HG02973 (cell line): Measurements from ENCODE around the gene TAF9.
A peak's percentile ranks its signal among the peaks of the same experiment; 100 is the strongest.
"Not testable (repeated sequence)": the region's sequence is repeated elsewhere in the genome, so short reads cannot be mapped to it uniquely, and the experiment has no call there.

ENCODE experiments used
- ATAC-seq: cut with Tn5 transposase; IDR thresholded peaks from one replicate; pipeline ENCODE4 v1.9.1; 2021; ENCODE audit warnings: moderate library complexity; ENCODE audit not compliant: unreplicated experiment

The TAF9 gene, protein sequence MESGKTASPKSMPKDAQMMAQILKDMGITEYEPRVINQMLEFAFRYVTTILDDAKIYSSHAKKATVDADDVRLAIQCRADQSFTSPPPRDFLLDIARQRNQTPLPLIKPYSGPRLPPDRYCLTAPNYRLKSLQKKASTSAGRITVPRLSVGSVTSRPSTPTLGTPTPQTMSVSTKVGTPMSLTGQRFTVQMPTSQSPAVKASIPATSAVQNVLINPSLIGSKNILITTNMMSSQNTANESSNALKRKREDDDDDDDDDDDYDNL

DNA sequence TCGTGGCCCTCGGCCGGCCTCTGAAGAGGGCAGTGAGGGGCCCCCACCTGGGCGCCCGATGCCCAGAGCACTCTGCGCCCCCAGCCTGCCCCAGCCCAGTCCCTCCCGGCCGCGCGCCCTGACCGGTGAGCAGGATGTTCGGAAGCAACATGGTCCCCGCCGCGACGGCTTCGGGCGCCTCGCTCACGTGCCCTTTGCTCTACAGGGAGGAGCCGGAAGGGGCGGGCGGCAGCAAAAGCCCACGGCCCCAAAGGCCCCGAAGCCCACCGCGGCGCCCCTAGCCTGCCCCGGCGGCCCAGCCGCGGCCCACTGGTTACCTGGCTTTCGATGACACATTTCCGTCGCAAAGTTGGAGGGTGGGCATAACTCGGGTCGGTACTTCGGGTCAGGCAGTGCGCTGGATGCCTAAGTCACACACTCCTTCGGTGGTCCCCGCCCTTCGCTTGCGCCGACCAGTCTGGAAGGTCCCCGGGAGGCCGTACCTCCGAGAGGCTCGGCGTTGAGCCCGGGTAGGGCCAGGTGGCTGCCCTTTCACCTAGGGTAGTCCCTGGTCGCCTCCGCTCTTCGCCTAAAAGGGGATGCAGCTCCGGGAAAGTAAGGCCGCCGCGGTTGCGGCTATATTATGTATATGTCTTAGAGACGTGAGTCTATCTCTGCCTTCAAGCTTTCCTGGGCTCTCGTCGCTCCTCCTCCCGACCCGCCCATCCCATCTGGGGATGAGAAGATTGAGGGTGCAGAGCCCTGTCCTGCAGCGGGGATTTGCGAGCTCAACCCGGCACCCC is at the start of gene TAF9, which contains the start of the genes AK6 and RAD17:
TAF9 (minus strand) TSS at position 181 of the 782 bp plus-strand sequence. CDS start 3,783 bp downstream, outside the sequence.
AK6 (minus strand) TSS at position 181 of the 782 bp plus-strand sequence; CDS start at position 151, 30 bp downstream.
RAD17 (plus strand) TSS at position 479 of the 782 bp plus-strand sequence. CDS start 2,391 bp downstream, outside the sequence.
- peak; percentile 92 for ATAC-seq

DNA sequence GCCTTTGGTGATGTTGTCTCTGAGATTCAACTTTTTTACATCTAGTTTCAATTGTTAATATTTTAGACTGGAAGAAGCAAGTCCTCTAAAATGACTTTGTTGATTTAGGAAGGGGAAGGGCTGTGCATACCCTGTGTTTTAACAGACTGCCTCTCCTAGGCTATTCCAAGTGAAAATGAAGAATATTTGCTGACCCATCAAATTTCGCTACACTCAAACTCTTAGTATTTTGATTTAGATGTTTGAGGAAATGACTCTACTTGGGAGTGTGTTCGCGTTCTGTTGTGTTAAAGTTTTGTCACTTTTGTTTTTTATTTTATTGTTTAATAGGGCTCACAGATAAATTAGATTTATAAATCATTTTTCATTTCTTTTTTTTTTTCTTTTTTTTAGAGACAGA is 49.2 kb upstream of the TAF9 start:
- no peak for ATAC-seq

DNA sequence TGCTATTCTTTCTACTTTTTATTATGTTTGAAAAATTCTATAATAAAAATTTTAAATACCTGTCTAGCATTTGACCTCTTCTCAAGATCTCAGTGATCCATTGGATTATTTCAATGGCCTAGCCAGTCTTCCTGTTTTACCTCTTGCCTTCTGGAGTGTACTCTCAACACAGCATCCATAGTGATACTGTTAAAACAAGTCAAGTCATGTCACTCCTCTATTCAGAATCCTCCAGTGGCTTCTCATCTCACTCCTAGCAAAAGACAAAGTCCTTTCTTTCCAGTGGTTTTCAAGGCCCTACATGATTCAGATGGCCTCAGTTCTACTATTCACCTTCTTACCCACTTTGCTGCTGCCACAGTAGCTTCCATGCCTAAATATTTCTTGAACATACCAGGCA is 47.4 kb upstream of the TAF9 start:
- no peak for ATAC-seq

DNA sequence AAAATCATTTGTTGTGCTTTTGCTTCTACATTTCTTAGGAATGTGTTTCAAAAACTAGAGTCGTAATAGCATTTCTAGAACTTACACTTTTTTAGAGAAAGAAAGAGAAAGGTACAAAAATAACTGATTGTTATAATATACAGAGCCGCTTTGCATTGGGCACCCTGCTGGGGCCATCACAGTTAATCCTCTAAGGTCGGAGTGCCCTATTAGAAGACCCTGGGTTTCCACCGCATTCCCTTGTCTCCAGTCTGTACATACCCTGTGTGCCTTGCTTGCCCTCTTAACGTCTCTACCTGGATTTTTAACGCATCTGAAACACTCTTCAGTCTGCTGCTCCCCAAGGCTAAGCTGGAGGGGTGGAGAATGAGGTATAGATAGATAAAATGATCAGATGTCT is 46.9 kb upstream of the TAF9 start:
- ATAC-seq, result no peak

DNA sequence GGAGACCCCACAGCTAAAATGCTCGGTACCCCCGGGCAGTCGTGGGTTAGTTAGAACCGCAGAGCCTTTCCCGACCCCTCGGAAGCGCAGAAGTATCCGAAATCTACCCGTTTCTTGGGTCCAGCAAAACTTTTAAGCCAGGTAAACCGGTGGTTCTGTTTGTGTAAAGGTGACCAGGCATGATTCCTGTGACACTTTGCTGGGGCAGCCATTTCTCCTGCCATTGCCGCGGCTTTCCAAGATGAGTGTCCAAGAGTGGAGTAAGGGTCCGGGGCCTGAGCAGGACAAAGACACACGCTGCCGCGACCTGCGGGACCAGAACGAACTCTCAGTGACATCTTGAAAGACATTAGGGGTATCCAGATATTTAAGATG is 46.3 kb upstream of the TAF9 start:
- ATAC-seq, result no peak

DNA sequence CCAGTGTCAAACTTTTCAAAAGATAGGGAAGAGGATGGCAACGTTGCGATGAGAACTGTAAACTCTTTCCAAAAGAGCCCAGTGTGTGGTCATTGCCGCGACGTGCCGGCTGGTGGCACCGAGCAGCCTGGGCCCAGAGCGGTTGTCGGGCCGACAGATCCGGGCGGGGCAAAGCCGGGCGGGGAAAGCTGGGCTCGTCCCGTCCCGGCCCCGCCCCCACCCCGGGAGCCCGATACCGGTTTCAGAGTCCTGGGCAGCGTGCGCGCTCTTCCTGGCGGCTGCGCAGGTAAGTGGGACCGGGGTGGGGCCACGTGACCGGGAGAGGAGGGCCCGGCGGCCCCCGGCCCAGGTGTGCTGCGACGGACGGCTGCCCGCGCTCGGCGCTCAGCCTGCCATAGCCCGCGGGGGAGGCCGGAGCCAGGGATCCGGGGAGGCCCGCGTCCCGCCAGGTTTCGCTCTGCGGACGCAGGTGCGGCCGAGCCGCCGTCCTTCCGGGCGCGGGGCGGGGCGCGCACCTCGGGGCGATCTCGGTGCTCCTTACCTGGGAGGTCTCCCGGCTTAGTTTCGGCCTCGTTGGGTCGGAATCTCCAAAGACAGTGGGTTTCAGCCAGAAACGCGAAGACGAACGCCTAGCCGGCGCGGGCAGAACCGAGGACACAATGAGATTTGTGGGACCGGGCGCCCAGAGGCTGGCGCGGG is 45.7 kb upstream of the TAF9 start, which contains the start of gene MARVELD2:
MARVELD2 (plus strand) TSS at position 232 of the 699 bp plus-strand sequence. CDS start 4,270 bp downstream, outside the sequence.
- ATAC-seq, result no peak

DNA sequence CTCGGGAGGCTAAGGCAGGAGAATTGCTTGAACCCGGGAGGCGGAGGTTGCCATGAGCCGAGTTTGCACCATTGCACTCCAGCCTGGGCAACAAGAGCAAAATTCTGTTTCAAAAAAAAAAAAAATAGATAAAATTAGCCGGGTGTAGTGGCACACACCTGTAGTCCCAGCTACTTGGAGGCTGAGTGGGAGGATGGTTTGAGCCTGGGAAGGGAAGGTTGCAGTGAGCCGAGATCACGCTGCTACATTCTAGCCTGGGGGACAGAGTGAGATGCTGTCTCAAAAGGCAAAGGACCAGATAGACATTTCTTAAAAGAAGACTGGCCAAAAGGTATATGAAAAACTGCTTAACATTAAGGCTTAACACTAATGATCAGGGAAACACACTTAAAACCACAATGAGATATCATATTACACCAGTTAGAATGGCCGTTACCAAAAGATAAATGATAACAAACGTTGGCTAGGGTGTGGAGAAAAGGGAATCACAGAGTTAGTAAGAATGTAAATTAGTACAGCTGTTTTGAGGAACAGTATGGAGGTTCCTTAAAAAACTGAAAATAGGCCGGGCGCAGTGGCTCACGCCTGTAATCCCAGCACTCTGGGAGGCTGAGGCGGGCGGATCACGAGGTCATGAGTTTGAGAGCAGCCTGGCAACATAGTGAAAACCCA is 35.5 kb upstream of the TAF9 start:
- no peak for ATAC-seq

DNA sequence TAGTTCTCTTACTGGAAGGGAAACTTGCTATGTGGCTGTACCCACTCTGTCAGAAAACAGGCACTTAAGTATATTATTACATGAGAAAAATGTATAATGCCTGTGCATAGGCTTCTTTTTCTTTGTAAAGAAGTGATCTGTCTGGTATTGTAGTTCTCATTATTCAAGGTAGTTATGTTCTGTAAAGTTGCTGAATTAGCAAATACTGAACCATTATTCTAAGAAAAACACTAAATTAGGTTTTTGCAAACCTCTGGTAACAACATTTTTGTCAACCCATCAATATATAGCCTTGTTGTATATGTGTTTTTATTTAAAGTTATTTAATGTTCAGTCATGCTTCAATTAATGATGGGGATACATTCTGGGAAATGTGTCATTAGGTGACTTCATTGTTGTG is 9.1 kb upstream of the TAF9 start:
- ATAC-seq, result no peak

DNA sequence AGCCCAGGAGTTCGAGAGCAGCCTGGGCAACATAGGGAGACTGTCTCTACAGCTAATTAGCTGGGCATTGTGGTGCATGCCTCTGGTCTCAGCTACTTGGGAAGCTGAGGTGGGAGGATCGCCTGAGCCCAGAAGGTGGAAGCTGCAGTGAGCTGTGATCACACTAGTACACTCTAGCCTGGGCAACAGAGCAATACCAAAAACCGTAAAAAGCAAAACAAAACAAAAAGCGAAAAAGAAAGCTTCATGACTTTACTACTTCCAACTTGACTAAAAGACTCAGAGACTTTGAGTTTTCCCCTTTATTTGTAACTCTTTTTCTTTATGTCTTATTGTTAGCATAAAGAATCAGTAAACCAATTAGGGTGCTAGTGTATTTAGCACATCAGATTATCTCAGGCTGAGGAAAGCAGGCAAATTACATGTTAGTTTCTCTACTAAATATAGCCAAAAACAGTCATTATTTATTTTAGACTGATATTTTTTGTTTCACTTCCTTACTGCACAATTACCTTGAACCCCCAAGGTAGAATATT is 5.7 kb upstream of the TAF9 start:
- peak; percentile 65 for ATAC-seq

DNA sequence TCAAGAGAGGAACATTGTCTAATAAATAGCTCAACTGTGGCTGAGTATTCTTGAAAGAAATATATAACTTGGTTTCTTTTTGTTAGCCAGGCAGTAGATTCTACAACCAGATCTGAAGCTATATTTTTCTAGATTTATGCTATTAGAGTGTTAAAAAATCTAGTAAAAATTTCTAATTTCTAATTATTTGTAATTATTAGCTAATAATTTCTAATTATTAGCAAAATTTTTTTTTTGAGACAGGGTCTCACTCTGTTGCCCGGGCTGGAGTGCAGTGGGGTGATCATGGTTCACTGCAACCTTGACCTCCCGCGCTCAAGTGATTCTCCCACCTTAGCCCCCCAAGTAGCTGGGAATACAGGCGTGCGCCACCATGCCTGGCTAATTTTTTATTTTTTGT is 3.1 kb upstream of the TAF9 start:
- no peak for ATAC-seq

DNA sequence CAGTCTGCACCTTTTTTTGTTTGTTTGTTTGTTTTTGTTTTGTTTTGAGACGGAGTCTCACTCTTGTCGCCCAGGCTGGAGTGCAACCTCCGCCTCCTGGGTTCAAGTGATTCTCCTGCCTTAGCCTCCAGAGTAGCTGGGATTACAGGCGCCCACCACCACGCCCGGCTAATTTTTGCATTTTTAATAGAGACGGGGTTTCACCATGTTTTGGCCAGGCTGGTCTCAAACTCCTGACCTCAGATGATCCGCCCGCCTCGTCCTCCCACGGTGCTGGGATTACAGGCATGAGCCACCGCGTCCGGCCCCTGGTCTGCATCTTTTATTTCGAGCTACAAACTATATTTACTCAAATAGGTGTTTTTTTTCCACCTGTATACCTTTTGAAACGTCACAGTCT is 1.0 kb upstream of the TAF9 start:
- not testable (repeated sequence) for ATAC-seq

DNA sequence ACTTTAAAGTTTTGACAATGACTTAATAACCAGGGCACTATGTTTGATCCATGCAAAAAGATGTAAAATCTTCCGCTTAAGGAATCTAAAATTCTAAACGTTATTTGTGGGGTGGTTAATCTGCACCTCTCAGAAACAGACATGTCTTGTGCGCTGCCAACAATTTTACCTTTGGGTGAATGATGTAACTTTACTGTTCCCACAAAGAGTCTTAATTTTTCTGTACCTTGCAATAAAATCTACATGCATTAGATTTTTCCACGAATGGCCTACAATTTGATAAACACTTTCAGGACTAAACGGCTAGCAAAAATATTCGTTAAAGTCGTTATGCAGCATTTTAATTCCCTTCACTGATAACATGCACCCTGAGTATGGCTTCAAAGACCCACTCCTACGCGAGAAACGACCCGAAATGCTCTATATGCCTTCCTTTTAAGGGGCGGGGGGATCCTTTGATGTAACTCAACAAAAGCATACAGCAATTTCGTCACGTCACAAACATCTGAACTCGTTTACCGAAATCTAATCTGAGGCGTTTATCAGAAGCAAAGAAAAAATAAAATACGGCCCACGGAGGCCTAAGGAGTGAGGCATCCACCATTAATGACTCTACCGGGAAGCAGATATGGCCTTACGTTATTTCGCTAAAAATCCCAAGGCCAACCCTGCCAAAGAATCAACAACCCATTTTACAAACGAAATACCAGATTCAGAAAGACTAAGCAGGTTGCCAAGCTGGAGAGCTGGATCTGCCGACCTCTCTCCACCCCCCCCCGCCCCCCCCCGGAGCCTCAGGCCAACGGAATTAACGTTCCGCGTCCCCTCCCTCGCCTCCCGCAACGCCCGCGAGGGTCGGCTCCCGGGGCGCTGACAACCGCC is 621 bp downstream of the TAF9 start:
- no peak for ATAC-seq

DNA sequence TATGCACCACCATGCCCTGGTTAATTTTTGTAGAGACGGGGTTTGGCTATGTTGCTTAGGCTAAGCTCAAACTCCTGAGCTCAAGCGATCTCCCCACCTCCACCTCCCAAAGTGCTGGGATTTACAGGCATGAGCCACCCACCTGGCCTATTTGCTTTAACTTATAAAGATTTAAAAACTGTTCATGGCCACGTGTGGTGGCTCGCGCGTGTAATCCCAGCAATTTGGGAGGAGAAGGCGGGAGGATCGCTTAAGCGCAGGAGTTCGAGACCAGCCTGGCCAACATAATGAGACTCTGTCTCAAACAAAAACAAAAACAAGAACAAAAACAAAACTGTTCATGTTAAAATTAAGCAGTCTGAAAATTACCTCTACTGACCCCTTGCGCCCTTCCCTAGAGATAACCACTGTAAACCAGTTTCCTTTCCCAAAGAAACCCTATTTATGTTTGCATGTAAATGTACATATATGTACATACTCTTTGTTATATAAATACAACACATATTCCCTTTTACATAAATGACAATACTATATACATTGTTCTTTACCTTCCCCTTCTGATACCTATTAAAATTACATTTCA is 1.5 kb downstream of the TAF9 start:
- ATAC-seq, result no peak

DNA sequence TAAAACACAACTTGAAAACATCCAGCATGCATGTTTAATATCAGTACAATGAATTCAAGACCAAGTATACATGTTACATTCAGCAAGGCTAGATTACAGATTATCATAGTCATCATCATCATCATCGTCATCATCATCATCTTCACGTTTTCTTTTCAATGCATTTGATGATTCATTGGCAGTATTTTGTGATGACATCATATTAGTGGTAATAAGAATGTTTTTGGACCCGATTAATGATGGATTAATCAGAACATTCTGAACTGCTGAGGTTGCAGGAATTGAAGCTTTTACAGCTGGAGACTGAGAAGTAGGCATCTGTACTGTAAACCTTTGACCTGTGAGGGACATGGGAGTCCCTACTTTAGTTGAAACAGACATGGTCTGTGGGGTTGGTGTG is 4.5 kb downstream of the TAF9 start:
- no peak for ATAC-seq

DNA sequence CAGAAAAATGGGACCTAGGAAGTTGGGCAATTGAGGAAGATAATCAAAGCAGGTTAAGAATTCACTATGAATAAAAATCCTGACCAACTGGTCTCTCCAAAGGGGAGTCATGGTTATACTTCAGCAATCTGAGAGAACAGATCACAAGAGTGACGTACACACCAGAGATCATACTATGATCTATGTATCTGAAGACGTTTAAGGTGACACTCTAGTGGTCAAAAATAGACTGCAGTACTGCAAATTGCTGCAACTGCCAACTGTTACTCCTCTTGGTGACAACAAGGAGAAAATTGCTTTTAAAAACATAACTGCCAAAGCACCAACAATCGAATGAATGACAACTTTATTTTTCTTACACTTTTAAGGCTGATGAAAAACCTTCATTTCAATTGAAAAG is 4.9 kb downstream of the TAF9 start:
- ATAC-seq, result no peak

DNA sequence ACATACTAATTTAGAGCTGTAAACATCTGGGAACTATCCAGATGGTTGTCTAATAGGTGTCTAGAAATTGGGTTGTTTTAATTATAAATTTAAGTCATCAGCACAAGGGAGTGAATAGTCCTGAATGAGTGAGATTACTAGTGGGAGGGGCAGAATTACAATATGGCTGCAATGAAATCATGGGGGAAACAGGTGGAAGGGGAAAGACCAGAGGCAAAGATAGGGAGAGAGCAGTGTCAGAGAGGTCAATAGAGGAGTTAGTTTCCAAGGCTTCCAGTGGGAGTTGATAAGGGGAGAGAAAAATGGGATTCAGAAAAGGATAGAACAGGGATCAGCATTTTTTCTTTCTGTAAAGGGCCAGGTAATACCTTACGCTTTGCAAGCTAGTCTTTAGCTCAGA is 8.9 kb downstream of the TAF9 start:
- no peak for ATAC-seq

DNA sequence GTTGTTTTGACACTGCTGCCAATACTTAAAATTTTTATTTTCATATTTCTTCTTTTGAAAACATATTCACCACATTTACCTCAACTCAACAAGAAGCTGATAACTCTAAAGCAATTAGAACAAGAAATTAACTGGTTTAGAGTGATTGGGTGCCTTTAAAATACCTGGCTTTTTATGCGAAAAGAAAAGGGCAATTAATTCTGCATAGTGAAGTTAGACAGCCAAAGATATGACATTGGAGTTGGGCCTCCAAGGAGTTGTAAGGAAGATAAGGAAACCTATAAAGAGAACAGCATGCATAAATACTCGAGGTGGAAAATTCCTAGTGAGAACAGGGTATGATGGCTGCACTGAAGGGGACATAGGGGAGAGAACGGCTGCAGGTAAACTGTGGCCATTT is 9.6 kb downstream of the TAF9 start:
- ATAC-seq, result no peak

DNA sequence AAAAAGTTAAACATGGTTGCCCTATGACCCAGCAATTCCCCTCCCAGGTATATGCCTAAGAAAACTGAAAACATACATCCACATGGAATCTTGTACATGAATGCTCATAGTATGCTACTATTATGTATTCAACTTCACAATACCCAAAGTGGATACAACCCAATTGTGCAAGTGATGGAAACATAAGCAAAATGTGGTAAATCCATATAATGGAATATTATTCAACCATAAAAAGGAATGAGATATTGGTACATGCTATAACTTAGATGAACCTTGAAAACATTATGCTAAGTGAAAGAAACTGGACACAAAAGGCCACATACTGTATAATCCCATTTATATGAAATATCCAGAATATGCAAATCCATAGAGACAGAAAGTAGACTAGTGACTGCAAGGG is 18.7 kb downstream of the TAF9 start:
- ATAC-seq, result no peak

DNA sequence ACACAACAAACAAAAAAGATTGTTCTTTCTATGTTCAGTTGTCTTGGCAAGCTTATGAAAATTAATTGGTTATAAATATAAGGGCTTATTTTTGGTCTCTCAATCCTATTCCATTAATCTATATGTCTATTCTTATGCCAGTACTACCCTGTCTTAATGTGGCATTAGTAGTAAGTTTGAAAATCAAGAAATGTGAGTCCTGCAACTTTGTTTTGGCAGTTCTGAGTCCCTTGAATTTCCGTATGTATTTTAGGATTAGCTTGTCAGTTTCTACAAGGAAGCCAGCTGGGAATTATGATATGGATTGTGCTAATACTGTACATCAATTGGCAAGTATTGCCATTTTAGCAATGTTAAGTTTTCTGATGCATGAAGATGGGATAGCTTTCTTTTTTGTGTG is 26.2 kb downstream of the TAF9 start:
- ATAC-seq, result no peak
